Gastrocnemius medialis (tissue), 4 donors: ENCODE results near the gene MYDGF.

ENCODE experiments used
- POLR2A ChIP-seq, 2 donors: fragments of 450-650 bp; IDR thresholded peaks; one replicate each; pipeline ENCODE4 v1.6.1; 2017; ENCODE audit warnings: antibody characterized with exemption in 2 of 2, mild to moderate bottlenecking in 2 of 2, moderate library complexity in 2 of 2
- TF ChIP-seq, protein P1 (sequence below), 5 experiments: fragments of 450-650 bp in 3 of 5; fragments of 200-600 bp in 2 of 5; sonication (generic) in 2 of 5; IDR thresholded peaks in 4 of 5; conservative IDR thresholded peaks in 1 of 5; 1 replicate in 4 of 5; 2 replicates in 1 of 5; pipeline ENCODE4 v1.5.1; 2016 to 2019; ENCODE audit warnings: antibody characterized with exemption in 5 of 5, mild to moderate bottlenecking in 3 of 5, moderate library complexity in 3 of 5

DNA sequence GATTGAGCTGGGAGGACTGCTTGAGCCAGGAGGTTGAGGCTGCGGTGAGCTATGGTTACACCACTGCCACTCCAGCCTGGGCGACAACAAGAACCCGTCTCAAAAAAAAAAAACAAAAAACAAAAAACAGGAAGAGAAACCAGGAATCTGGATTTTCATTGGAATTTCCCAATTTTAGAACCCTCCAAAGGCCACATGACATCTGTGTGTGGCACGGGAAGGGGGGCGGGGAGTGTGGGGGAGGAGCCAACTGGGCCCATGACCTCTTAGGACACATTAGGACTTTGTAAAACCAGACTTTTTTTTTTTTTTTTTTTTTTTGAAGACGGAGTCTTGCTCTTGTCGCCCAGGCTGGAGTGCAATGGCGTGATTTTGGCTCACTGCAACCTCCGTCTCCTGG lies 21.2 kb upstream of the MYDGF start:
- no peak for TF ChIP-seq POLR2A (IDR thresholded peaks at IDR 0.05)
- TF ChIP-seq, protein P1, sequence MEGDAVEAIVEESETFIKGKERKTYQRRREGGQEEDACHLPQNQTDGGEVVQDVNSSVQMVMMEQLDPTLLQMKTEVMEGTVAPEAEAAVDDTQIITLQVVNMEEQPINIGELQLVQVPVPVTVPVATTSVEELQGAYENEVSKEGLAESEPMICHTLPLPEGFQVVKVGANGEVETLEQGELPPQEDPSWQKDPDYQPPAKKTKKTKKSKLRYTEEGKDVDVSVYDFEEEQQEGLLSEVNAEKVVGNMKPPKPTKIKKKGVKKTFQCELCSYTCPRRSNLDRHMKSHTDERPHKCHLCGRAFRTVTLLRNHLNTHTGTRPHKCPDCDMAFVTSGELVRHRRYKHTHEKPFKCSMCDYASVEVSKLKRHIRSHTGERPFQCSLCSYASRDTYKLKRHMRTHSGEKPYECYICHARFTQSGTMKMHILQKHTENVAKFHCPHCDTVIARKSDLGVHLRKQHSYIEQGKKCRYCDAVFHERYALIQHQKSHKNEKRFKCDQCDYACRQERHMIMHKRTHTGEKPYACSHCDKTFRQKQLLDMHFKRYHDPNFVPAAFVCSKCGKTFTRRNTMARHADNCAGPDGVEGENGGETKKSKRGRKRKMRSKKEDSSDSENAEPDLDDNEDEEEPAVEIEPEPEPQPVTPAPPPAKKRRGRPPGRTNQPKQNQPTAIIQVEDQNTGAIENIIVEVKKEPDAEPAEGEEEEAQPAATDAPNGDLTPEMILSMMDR (IDR thresholded peaks at IDR 0.05 in 4 of 5, conservative IDR thresholded peaks at IDR 0.05 in 1 of 5), result no peak
